Measurements from ENCODE around the gene RNF207. TPM values are rescaled to one million over a fixed set of nuclear protein-coding genes. Genes with fewer than 3 reads are reported as not detected.

Gene RNF207
- polyA plus RNA-seq, 1 experiment, result 17.9 TPM

DNA sequence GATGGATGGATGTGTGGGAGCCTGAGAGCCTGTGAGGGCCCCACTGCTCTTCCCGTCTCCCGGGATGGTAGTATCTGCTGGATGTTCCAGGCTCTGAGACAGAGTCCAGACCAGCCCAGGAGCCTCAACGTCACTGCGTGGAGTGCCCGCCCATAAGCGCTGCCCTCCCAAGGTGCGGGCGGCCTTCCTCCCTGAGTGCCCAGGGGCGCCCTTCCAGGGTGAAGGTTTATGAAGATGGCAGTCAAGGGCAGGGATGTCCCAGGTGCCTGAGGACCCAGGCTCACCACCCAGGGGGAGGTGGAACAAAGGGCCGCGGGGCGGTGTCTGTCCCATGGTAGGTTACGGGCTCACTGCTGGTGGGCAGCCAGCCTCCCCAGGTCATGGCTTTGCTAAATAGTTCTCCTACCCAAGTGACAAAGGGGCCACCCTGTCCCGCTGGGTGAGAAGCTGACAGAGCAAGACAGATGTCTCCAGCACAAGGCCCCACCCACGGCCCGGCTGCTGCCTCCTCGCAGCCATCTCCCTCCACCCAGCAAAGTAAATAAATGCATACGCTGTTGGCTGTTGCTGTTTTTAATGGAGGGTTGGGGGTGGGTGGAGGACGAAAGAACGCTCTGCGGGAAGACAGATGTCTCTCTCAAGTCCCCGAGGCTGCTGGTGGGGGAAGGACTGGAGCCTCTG, 63.9 kb downstream of the RNF207 start:
- DNase-seq (ENCODE audit: low read depth), result no peak
- Histone ChIP-seq H3K36me3 (ENCODE audit: control insufficient read depth, insufficient read depth, low read length) (no peaks in the 10 kb centered on the region), H3K4me3 (ENCODE audit: low read depth, low read length) (no peak overlapping the region), H3K27me3 (ENCODE audit: control insufficient read depth, insufficient read depth, low read length) (no peaks in the 10 kb centered on the region)
- ChIA-PET CTCF (no interaction called here), POLR2A (no interaction called here)
- TF ChIP-seq, protein P1, sequence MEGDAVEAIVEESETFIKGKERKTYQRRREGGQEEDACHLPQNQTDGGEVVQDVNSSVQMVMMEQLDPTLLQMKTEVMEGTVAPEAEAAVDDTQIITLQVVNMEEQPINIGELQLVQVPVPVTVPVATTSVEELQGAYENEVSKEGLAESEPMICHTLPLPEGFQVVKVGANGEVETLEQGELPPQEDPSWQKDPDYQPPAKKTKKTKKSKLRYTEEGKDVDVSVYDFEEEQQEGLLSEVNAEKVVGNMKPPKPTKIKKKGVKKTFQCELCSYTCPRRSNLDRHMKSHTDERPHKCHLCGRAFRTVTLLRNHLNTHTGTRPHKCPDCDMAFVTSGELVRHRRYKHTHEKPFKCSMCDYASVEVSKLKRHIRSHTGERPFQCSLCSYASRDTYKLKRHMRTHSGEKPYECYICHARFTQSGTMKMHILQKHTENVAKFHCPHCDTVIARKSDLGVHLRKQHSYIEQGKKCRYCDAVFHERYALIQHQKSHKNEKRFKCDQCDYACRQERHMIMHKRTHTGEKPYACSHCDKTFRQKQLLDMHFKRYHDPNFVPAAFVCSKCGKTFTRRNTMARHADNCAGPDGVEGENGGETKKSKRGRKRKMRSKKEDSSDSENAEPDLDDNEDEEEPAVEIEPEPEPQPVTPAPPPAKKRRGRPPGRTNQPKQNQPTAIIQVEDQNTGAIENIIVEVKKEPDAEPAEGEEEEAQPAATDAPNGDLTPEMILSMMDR (IDR thresholded peaks at IDR 0.05; ENCODE audit: insufficient read depth, low read depth, low read length), result no peak

DNA sequence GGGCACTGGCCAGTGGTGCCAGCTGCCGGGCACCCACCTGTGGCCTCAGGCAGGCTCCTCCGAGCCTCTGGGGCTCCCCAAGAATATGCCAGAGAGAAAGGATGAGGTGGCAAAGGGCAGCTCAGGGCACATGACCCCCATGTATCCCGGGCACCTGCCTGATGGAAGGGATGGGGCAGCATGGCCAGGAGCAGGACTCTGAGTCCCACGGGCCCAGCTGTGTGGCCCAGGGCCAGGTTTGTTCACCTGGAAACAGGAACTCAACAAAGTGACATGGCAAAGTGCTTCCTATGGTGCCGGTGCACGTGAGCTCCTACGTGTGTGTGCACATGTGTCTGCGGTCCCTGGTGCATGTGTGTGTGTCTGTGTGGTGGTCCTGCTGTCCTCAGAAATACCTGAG, 64.5 kb downstream of the RNF207 start:
- CTCF ChIA-PET, result no interaction called here
- Histone ChIP-seq H3K27me3 (ENCODE audit: control insufficient read depth, insufficient read depth, low read length) (no peaks in the 10 kb centered on the region), H3K4me3 (ENCODE audit: low read depth, low read length) (no peak overlapping the region), H3K36me3 (ENCODE audit: control insufficient read depth, insufficient read depth, low read length) (no peaks in the 10 kb centered on the region)
- DNase-seq (ENCODE audit: low read depth), result no peak
- TF ChIP-seq, protein P1 (IDR thresholded peaks at IDR 0.05; ENCODE audit: insufficient read depth, low read depth, low read length), result no peak
- POLR2A ChIA-PET, result no interaction called here

Other genes with a start within 250 kb of the RNF207 start
- 1.8 and 4.3 TPM in 2 replicates for gene NPHP4, start 213.7 kb upstream of the RNF207 start, polyA plus RNA-seq (2011; rRNA removed)
- gene KCNAB2, start 160.2 kb upstream of the RNF207 start, polyA plus RNA-seq (2011; rRNA removed), result 6.7 and 10.3 TPM in 2 replicates
- 0.01 and 0.04 TPM in 2 replicates for gene CHD5, start 25.8 kb upstream of the RNF207 start, polyA plus RNA-seq (2011; rRNA removed)
- gene RPL22, start 6.5 kb upstream of the RNF207 start, polyA plus RNA-seq (2011; rRNA removed), result 76.9 and 216 TPM in 2 replicates
- gene ICMT, start 29.8 kb downstream of the RNF207 start, polyA plus RNA-seq (2011; rRNA removed), result 86.2 and 91.5 TPM in 2 replicates
- gene HES3, start 38.1 kb downstream of the RNF207 start, polyA plus RNA-seq (2011; rRNA removed), result not detected in 2 replicates
- 6.3 and 9.0 TPM in 2 replicates for gene GPR153, start 55.0 kb downstream of the RNF207 start, polyA plus RNA-seq (2011; rRNA removed)
- 68.1 and 157 TPM in 2 replicates for gene ACOT7, start 187.6 kb downstream of the RNF207 start, polyA plus RNA-seq (2011; rRNA removed)
- gene HES2, start 213.8 kb downstream of the RNF207 start, polyA plus RNA-seq (2011; rRNA removed), result not detected in 2 replicates
- not detected in 2 replicates for gene ESPN, start 218.7 kb downstream of the RNF207 start, polyA plus RNA-seq (2011; rRNA removed)